Stomach (tissue), 9 donors: ENCODE data around the gene TMEM38A. TPM values are rescaled to one million over a fixed set of nuclear protein-coding genes. Genes with fewer than 3 reads are reported as not detected.
A peak's percentile ranks its signal among the peaks of the same experiment; 100 is the strongest.

Experiments used
- DNase-seq, 2 donors: peaks; one replicate each; pipeline versions ENCODE4 v3.0.0 to v3.0.0-alpha.2; 2013 to 2019
- H3K27ac ChIP-seq, 5 donors: fragments of 200-600 bp in 4 of 5; sonication (generic) in 4 of 5; one replicate each; pipeline ENCODE4 v1.5.1; 2013 to 2019; ENCODE audit warnings: mild to moderate bottlenecking in 1 of 5, moderate library complexity in 1 of 5
- H3K27me3 ChIP-seq, 3 donors: fragments of 200-600 bp; sonication (generic); one replicate each; pipeline ENCODE4 v1.5.1; 2017 to 2019; ENCODE audit warnings: mixed run types in 1 of 3
- H3K36me3 ChIP-seq, 4 donors: fragments of 200-600 bp; sonication (generic); 1 replicate in 3 of 4; 2 replicates in 1 of 4; pipeline ENCODE4 v1.5.1; 2016 to 2019
- H3K4me1 ChIP-seq, 4 donors: fragments of 200-600 bp; sonication (generic); one replicate each; pipeline ENCODE4 v1.5.1; 2016 to 2019
- H3K4me3 ChIP-seq, 4 donors: fragments of 200-600 bp; sonication (generic) in 3 of 4; one replicate each; pipeline ENCODE4 v1.5.1; 2016 to 2019; ENCODE audit warnings: mild to moderate bottlenecking in 1 of 4
- H3K9me3 ChIP-seq, 4 donors: fragments of 200-600 bp; sonication (generic); one replicate each; pipeline ENCODE4 v1.5.1; 2016 to 2019
- EP300 ChIP-seq: sonication (generic); formaldehyde crosslinking; IDR thresholded peaks from one replicate; pipeline ENCODE4 v1.6.1; 2017; ENCODE audit warnings: antibody characterized with exemption
- POLR2A ChIP-seq, 4 donors: fragments of 450-650 bp; IDR thresholded peaks; one replicate each; pipeline ENCODE4 v1.6.1; 2016; ENCODE audit warnings: antibody characterized with exemption in 4 of 4, control low read depth in 2 of 4, mild to moderate bottlenecking in 1 of 4, moderate library complexity in 1 of 4
- POLR2AphosphoS5 ChIP-seq, 3 donors: sonication (generic); formaldehyde crosslinking; IDR thresholded peaks; one replicate each; pipeline ENCODE4 v1.6.1; 2016; ENCODE audit warnings: antibody characterized with exemption in 3 of 3
- WGBS, 5 donors: extraction: QIAGEN DNeasy Blood & Tissue Kit in 3 of 5; methylation state at CpG; one replicate each; pipeline versions ENCODE4 v1.1.5 to v1.1.7; 2013 to 2018; 5-methylcytosine and 5-hydroxymethylcytosine counted together
- intact Hi-C: fragments of 100-400 bp; cut with DNase I; formaldehyde crosslinking; loops from one replicate; pipeline ENCODE4 v1.15.1; 2023; ENCODE audit warnings: low total_unique reads
- polyA plus RNA-seq, 3 donors: library from polyadenylated mRNA; stranded (reverse); fragments of 200-250 nt; gene quantifications; one replicate each; pipeline ENCODE4 v1.2.3, GENCODE V29; 2013
- total RNA-seq, 5 donors: library from RNA; depleted of rRNA; stranded (reverse); fragments of >200 nt; gene quantifications; one replicate each; pipeline versions ENCODE4 v1.1.0 to v1.2.3, GENCODE V29; 2014 to 2016
- TF ChIP-seq, protein P1 (sequence below), 7 experiments: fragments of 450-650 bp in 4 of 7; fragments of 200-600 bp in 3 of 7; sonication (generic) in 3 of 7; IDR thresholded peaks; one replicate each; pipeline ENCODE4 v1.5.1; 2016 to 2019; ENCODE audit warnings: antibody characterized with exemption in 7 of 7, control low read depth in 2 of 7, mild to moderate bottlenecking in 1 of 7
- donor health status: healthy with polysubstance abuse.
- donor health status: Bipolar disorder and iron deficiency.
- donor health status: healthy.

TMEM38A gene
- total and polyA plus RNA-seq, 8 donors, result 0.58 to 69.4 (median 8.8) TPM

DNA sequence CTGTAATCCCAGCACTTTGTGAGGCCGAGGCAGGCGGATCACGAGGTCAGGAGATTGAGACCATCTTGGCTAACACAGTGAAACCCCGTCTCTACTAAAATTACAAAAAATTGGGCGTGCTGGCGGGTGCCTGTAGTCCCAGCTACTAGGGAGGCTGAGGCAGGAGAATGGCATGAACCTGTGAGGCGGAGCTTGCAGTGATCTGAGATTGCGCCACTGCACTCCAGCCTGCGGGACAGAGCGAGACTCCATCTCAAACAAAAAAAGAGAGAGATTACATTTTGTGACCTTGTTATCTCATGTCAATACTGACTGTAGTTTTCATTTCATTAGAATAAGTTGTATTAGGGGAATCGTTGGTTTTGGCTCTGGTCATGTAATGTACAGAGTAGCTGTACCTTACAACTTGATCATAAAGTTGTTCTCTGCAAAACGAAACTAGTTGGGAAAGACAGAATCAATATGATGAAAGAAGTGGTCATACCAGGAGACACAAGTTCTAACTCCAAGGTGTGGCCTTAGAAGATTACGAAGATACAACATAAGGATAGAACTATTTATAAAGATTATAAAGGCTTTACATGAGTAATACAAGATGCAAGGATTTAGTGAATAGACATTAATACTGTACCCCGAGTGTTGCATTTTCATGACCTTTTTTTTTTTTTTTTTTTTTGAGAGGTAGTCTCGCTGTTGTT, 15.3 kb downstream of the TMEM38A start:
- H3K27ac ChIP-seq, result peak overlapping the region; percentile 15 to 68 (median 32)
- intact Hi-C loops, result no loop called here
- peaks cover 0 to 15% (median 4%) of the 10 kb centered on the region in 4 donors for H3K4me1 ChIP-seq
- WGBS, 5 donors, result 33 to 70% (median 49%) methylated on average over 15 of the region's 15 CpGs
- TF ChIP-seq POLR2A (IDR thresholded peaks at IDR 0.05), result no peak
- peak in 1 of 3 donors; percentile 48 for TF ChIP-seq POLR2AphosphoS5 (IDR thresholded peaks at IDR 0.05)
- no peak overlapping the region for H3K4me3 ChIP-seq
- no peaks in the 10 kb centered on the region for H3K27me3 ChIP-seq
- H3K9me3 ChIP-seq, result peaks cover 0 to 6% (median 6%) of the 10 kb centered on the region in 4 donors
- peaks cover 13 to 21% (median 16%) of the 10 kb centered on the region in 4 donors for H3K36me3 ChIP-seq
- DNase-seq, result peak in 1 of 2 donors; percentile 49

DNA sequence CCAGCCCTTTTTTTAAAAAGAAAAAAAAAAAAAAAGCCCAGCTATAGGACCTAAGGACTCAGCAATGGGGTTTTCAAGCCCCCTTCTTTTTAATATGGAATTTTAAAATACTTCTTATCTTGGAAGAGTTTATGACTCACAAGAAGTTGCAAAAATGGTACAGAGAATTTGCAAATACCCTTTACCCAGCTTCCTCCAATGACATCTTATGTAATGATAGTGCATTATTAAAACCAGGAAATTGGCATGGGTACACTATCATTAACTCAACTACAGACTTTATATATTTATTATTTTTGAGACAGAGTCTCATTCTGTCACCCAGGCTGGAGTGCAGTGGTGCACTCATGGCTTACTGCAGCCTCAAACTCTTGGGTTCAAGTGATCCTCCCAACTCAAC, 16.1 kb downstream of the TMEM38A start:
- Histone ChIP-seq H3K4me3 (no peak overlapping the region), H3K9me3 (peaks cover 0 to 10% (median 8%) of the 10 kb centered on the region in 4 donors), H3K36me3 (peaks cover 21 to 27% (median 24%) of the 10 kb centered on the region in 4 donors), H3K27me3 (no peaks in the 10 kb centered on the region), H3K4me1 (peaks cover 0 to 15% (median 4%) of the 10 kb centered on the region in 4 donors), H3K27ac (peak overlapping the region in 1 of 5 donors; percentile 68)
- no peak for TF ChIP-seq POLR2A (IDR thresholded peaks at IDR 0.05)
- no peak for TF ChIP-seq EP300
- TF ChIP-seq POLR2AphosphoS5 (IDR thresholded peaks at IDR 0.05), result no peak
- TF ChIP-seq, protein P1, sequence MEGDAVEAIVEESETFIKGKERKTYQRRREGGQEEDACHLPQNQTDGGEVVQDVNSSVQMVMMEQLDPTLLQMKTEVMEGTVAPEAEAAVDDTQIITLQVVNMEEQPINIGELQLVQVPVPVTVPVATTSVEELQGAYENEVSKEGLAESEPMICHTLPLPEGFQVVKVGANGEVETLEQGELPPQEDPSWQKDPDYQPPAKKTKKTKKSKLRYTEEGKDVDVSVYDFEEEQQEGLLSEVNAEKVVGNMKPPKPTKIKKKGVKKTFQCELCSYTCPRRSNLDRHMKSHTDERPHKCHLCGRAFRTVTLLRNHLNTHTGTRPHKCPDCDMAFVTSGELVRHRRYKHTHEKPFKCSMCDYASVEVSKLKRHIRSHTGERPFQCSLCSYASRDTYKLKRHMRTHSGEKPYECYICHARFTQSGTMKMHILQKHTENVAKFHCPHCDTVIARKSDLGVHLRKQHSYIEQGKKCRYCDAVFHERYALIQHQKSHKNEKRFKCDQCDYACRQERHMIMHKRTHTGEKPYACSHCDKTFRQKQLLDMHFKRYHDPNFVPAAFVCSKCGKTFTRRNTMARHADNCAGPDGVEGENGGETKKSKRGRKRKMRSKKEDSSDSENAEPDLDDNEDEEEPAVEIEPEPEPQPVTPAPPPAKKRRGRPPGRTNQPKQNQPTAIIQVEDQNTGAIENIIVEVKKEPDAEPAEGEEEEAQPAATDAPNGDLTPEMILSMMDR (IDR thresholded peaks at IDR 0.05), result no peak
- DNase-seq, result no peak
- intact Hi-C loops, result no loop called here

DNA sequence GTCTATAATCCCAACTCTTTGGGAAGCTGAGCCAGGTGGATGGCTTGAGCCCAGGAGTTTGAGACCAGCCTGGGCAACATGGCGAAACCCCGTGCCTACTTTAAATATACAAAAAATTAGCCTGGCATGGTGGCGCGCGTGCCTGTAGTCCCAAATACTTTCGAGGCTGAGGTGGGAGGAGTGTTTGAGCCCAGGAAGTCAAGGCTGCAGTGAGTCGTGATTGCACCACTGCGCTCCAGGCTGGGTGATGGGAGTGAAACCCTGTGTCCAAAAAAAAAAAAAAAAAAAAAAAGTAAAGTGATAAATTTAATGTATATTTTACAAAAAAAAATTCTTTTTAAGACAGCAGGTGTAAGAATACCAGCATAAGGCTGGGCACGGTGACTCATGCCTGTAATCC, 17.6 kb downstream of the TMEM38A start:
- H3K4me3 ChIP-seq, result no peak overlapping the region
- peaks cover 0 to 15% (median 4%) of the 10 kb centered on the region in 4 donors for H3K4me1 ChIP-seq
- no peaks in the 10 kb centered on the region for H3K27me3 ChIP-seq
- intact Hi-C loops, result no loop called here
- peaks cover 22 to 38% (median 36%) of the 10 kb centered on the region in 4 donors for H3K36me3 ChIP-seq
- DNase-seq, result no peak
- no peak for TF ChIP-seq POLR2AphosphoS5 (IDR thresholded peaks at IDR 0.05)
- TF ChIP-seq, protein P1 (IDR thresholded peaks at IDR 0.05), result no peak
- TF ChIP-seq EP300, result no peak
- TF ChIP-seq POLR2A (IDR thresholded peaks at IDR 0.05), result no peak
- peaks cover 0 to 10% (median 8%) of the 10 kb centered on the region in 4 donors for H3K9me3 ChIP-seq
- no peak overlapping the region for H3K27ac ChIP-seq
- 89 to 94% (median 92%) methylated on average over 9 of the region's 9 CpGs for WGBS, 5 donors

GRCh38 chr19:16679811-16680210, 18.9 kb downstream of the TMEM38A start:
- no peak for DNase-seq
- H3K4me1 ChIP-seq, result peaks cover 0 to 15% (median 4%) of the 10 kb centered on the region in 4 donors
- H3K36me3 ChIP-seq, result peaks cover 22 to 38% (median 36%) of the 10 kb centered on the region in 4 donors
- no peak overlapping the region for H3K4me3 ChIP-seq
- TF ChIP-seq EP300 (no peak), POLR2AphosphoS5 (IDR thresholded peaks at IDR 0.05) (no peak), POLR2A (IDR thresholded peaks at IDR 0.05) (no peak)
- TF ChIP-seq, protein P1 (IDR thresholded peaks at IDR 0.05), result no peak
- H3K27me3 ChIP-seq, result no peaks in the 10 kb centered on the region
- intact Hi-C loops, result no loop called here
- 87 to 99% (median 97%) methylated on average over 8 to 11 of the region's 11 CpGs for WGBS, 5 donors
- peaks cover 0 to 10% (median 8%) of the 10 kb centered on the region in 4 donors for H3K9me3 ChIP-seq
- H3K27ac ChIP-seq, result no peak overlapping the region

DNA sequence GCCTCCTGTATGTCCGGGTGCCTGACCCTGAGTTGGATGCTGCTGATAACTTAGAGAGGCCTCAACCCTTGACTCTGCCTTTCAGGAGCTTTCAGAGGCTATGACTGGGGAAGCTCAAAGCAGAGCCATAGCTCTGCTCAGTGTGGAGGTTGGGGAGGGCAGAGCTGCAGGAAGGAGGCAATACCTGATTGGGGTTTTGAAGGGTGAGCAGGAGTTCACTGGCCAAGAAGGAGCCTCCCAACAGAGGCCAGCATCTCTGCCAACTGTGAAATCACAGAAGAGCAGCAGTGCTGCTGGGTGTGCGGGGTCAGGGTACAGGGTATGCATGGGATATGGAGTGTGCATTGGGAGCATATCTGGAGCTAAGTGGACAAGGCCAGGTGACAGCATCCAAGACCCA, 21.6 kb downstream of the TMEM38A start:
- no peak overlapping the region for H3K4me3 ChIP-seq
- no peak overlapping the region for H3K27ac ChIP-seq
- intact Hi-C loops, result no loop called here
- peaks cover 0 to 5% (median 3%) of the 10 kb centered on the region in 4 donors for H3K4me1 ChIP-seq
- 75 to 97% (median 95%) methylated on average over 2 of the region's 2 CpGs for WGBS, 5 donors
- peaks cover 22 to 38% (median 36%) of the 10 kb centered on the region in 4 donors for H3K36me3 ChIP-seq
- TF ChIP-seq POLR2AphosphoS5 (IDR thresholded peaks at IDR 0.05), result no peak
- TF ChIP-seq, protein P1 (IDR thresholded peaks at IDR 0.05), result no peak
- TF ChIP-seq EP300, result no peak
- no peak for TF ChIP-seq POLR2A (IDR thresholded peaks at IDR 0.05)
- H3K27me3 ChIP-seq, result no peaks in the 10 kb centered on the region
- H3K9me3 ChIP-seq, result peaks cover 0 to 10% (median 8%) of the 10 kb centered on the region in 4 donors
- DNase-seq, result no peak
